Measurements from ENCODE around the gene LASP1. TPM values are rescaled to one million over a fixed set of nuclear protein-coding genes. Genes with fewer than 3 reads are reported as not detected.
A peak's percentile ranks its signal among the peaks of the same experiment; 100 is the strongest.

The LASP1 gene
- total and polyA plus RNA-seq, 8 donors: 33.7 to 183 (median 101) TPM

GRCh38 chr17:38897176-38897575 is 27.3 kb downstream of the LASP1 start:
- no peaks in the 10 kb centered on the region for H3K27me3 ChIP-seq
- H3K9me3 ChIP-seq: no peaks in the 10 kb centered on the region
- TF ChIP-seq POLR2A (IDR thresholded peaks at IDR 0.05) (no peak), EP300 (IDR thresholded peaks at IDR 0.05) (no peak), POLR2AphosphoS5 (IDR thresholded peaks at IDR 0.05) (peak in 1 of 3 donors; percentile 10), CTCF (IDR thresholded peaks at IDR 0.05) (no peak)
- no peak for DNase-seq
- no peak overlapping the region for H3K4me3 ChIP-seq
- H3K4me1 ChIP-seq: peaks cover 74 to 99% (median 84%) of the 10 kb centered on the region in 4 donors
- WGBS, 5 donors: 39 to 54% (median 42%) methylated on average over 6 of the region's 6 CpGs
- peak overlapping the region; percentile 1 to 81 (median 76) for H3K27ac ChIP-seq
- intact Hi-C loops (cut with DNase I; ENCODE audit: low total_unique reads): no loop called here
- H3K36me3 ChIP-seq: peaks cover 27 to 94% (median 76%) of the 10 kb centered on the region in 4 donors

- intact Hi-C loops (cut with DNase I; ENCODE audit: low total_unique reads): no loop called here
- Histone ChIP-seq H3K4me1 (peaks cover 71 to 99% (median 85%) of the 10 kb centered on the region in 4 donors), H3K9me3 (no peaks in the 10 kb centered on the region), H3K27ac (peak overlapping the region; percentile 1 to 81 (median 76)), H3K27me3 (no peaks in the 10 kb centered on the region), H3K4me3 (peak overlapping the region in 1 of 4 donors; percentile 3), H3K36me3 (peaks cover 23 to 94% (median 76%) of the 10 kb centered on the region in 4 donors)
- TF ChIP-seq POLR2A (IDR thresholded peaks at IDR 0.05) (no peak), POLR2AphosphoS5 (IDR thresholded peaks at IDR 0.05) (no peak), CTCF (IDR thresholded peaks at IDR 0.05) (no peak), EP300 (IDR thresholded peaks at IDR 0.05) (no peak)
- 65 to 80% (median 70%) methylated on average over 11 to 12 of the region's 12 CpGs for WGBS, 5 donors
- no peak for DNase-seq
Observed at GRCh38 chr17:38897671-38898290, 27.9 kb downstream of the LASP1 start.

GRCh38 chr17:38898291-38898679 is 28.4 kb downstream of the LASP1 start:
- Histone ChIP-seq H3K27ac (peak overlapping the region; percentile 1 to 81 (median 76)), H3K36me3 (peaks cover 18 to 94% (median 76%) of the 10 kb centered on the region in 4 donors), H3K27me3 (no peaks in the 10 kb centered on the region), H3K4me3 (peak overlapping the region in 2 of 4 donors; percentile 15 to 24), H3K9me3 (no peaks in the 10 kb centered on the region), H3K4me1 (peaks cover 66 to 99% (median 83%) of the 10 kb centered on the region in 4 donors)
- DNase-seq: no peak
- intact Hi-C loops (cut with DNase I; ENCODE audit: low total_unique reads): no loop called here
- 48 to 65% (median 58%) methylated on average over 9 of the region's 9 CpGs for WGBS, 5 donors
- TF ChIP-seq EP300 (IDR thresholded peaks at IDR 0.05): no peak
- TF ChIP-seq POLR2AphosphoS5 (IDR thresholded peaks at IDR 0.05): no peak
- no peak for TF ChIP-seq POLR2A (IDR thresholded peaks at IDR 0.05)
- no peak for TF ChIP-seq CTCF (IDR thresholded peaks at IDR 0.05)

GRCh38 chr17:38898812-38899348 is 29.0 kb downstream of the LASP1 start:
- DNase-seq: peak; percentile 50 to 69
- Histone ChIP-seq H3K4me3 (peak overlapping the region in 2 of 4 donors; percentile 15 to 24), H3K27me3 (no peaks in the 10 kb centered on the region), H3K36me3 (peaks cover 18 to 94% (median 77%) of the 10 kb centered on the region in 4 donors), H3K27ac (peak overlapping the region; percentile 1 to 81 (median 76)), H3K4me1 (peaks cover 60 to 98% (median 80%) of the 10 kb centered on the region in 4 donors), H3K9me3 (no peaks in the 10 kb centered on the region)
- WGBS, 5 donors: 44 to 78% (median 71%) methylated on average over 8 to 11 of the region's 11 CpGs
- TF ChIP-seq POLR2AphosphoS5 (IDR thresholded peaks at IDR 0.05): no peak
- TF ChIP-seq EP300 (IDR thresholded peaks at IDR 0.05): no peak
- TF ChIP-seq CTCF (IDR thresholded peaks at IDR 0.05): no peak
- TF ChIP-seq POLR2A (IDR thresholded peaks at IDR 0.05): no peak
- intact Hi-C loops (cut with DNase I; ENCODE audit: low total_unique reads): no loop called here
